Measurements from ENCODE around the gene PAPPA2. TPM values are rescaled to one million over a fixed set of nuclear protein-coding genes. Genes with fewer than 3 reads are reported as not detected.

PAPPA2 gene
- total RNA-seq, 3 donors from 2014 or later (not counting 1 experiment from before 2014, with no cell fraction given): 0.48 TPM; not detected in 2

- 80% methylated on average over 1 of the region's 1 CpG for whole genome bisulfite sequencing (ENCODE audit: insufficient coverage)
- Histone ChIP-seq H3K4me1 (ENCODE audit: control insufficient read depth, insufficient read depth, low read length) (no peaks in the 10 kb centered on the region), H3K36me3 (ENCODE audit: control insufficient read depth, insufficient read depth, low read length) (no peaks in the 10 kb centered on the region), H3K27me3 (ENCODE audit: control insufficient read depth, insufficient read depth, low read length) (no peaks in the 10 kb centered on the region), H3K27ac (ENCODE audit: low read length) (no peak overlapping the region), H3K9me3 (ENCODE audit: control insufficient read depth, insufficient read depth, low read length) (no peaks in the 10 kb centered on the region), H3K4me3 (ENCODE audit: low read length) (no peak overlapping the region)
- no peaks in the 10 kb centered on the region for H3K27me3 Mint-ChIP-seq (ENCODE audit: low read depth in 2 of 2)
- H3K4me3 Mint-ChIP-seq: no peak overlapping the region
- ATAC-seq (no peak), DNase-seq (no peak)
- TF ChIP-seq CTCF (IDR thresholded peaks at IDR 0.05): no peak
- no peaks in the 10 kb centered on the region for H3K36me3 Mint-ChIP-seq
- H3K27ac Mint-ChIP-seq: no peak overlapping the region
- peaks cover 7 to 10% of the 10 kb centered on the region in 2 donors for H3K9me3 Mint-ChIP-seq
- intact Hi-C loops (cut with micrococcal nuclease): no loop called here
- H3K4me1 Mint-ChIP-seq: no peaks in the 10 kb centered on the region
Observed at GRCh38 chr1:176533020-176533419, 70.0 kb downstream of the PAPPA2 start.

- Histone ChIP-seq H3K27me3 (ENCODE audit: control insufficient read depth, insufficient read depth, low read length) (no peaks in the 10 kb centered on the region), H3K36me3 (ENCODE audit: control insufficient read depth, insufficient read depth, low read length) (no peaks in the 10 kb centered on the region), H3K9me3 (ENCODE audit: control insufficient read depth, insufficient read depth, low read length) (no peaks in the 10 kb centered on the region), H3K27ac (ENCODE audit: low read length) (no peak overlapping the region), H3K4me1 (ENCODE audit: control insufficient read depth, insufficient read depth, low read length) (no peaks in the 10 kb centered on the region), H3K4me3 (ENCODE audit: low read length) (no peak overlapping the region)
- ATAC-seq (no peak), DNase-seq (no peak)
- Mint-ChIP-seq H3K27ac (no peak overlapping the region), H3K4me3 (no peak overlapping the region), H3K4me1 (no peaks in the 10 kb centered on the region), H3K27me3 (ENCODE audit: low read depth in 2 of 2) (peaks cover 0 to 2% of the 10 kb centered on the region in 2 donors), H3K9me3 (peaks cover 3 to 13% of the 10 kb centered on the region in 2 donors), H3K36me3 (no peaks in the 10 kb centered on the region)
- intact Hi-C loops (cut with micrococcal nuclease): no loop called here
- TF ChIP-seq CTCF (IDR thresholded peaks at IDR 0.05): no peak
- WGBS (ENCODE audit: insufficient coverage): 88% methylated on average over 2 of the region's 2 CpGs
Observed at GRCh38 chr1:176536588-176536987, 73.6 kb downstream of the PAPPA2 start.

GRCh38 chr1:176539018-176539417 is 76.0 kb downstream of the PAPPA2 start:
- H3K27ac Mint-ChIP-seq: no peak overlapping the region
- H3K27me3 ChIP-seq (ENCODE audit: control insufficient read depth, insufficient read depth, low read length): no peaks in the 10 kb centered on the region
- no peak overlapping the region for H3K27ac ChIP-seq (ENCODE audit: low read length)
- no peaks in the 10 kb centered on the region for H3K36me3 ChIP-seq (ENCODE audit: control insufficient read depth, insufficient read depth, low read length)
- H3K9me3 ChIP-seq (ENCODE audit: control insufficient read depth, insufficient read depth, low read length): no peaks in the 10 kb centered on the region
- H3K27me3 Mint-ChIP-seq (ENCODE audit: low read depth in 2 of 2): peaks cover 0 to 2% of the 10 kb centered on the region in 2 donors
- intact Hi-C loops (cut with micrococcal nuclease): no loop called here
- H3K4me3 ChIP-seq (ENCODE audit: low read length): no peak overlapping the region
- H3K4me3 Mint-ChIP-seq: no peak overlapping the region
- no peaks in the 10 kb centered on the region for H3K36me3 Mint-ChIP-seq
- peaks cover 3 to 13% of the 10 kb centered on the region in 2 donors for H3K9me3 Mint-ChIP-seq
- DNase-seq (no peak), ATAC-seq (no peak)
- H3K4me1 ChIP-seq (ENCODE audit: control insufficient read depth, insufficient read depth, low read length): no peaks in the 10 kb centered on the region
- H3K4me1 Mint-ChIP-seq: no peaks in the 10 kb centered on the region
- TF ChIP-seq CTCF (IDR thresholded peaks at IDR 0.05): no peak
- 55% methylated on average over 5 of the region's 6 CpGs for WGBS (ENCODE audit: insufficient coverage)

- H3K36me3 ChIP-seq (ENCODE audit: control insufficient read depth, insufficient read depth, low read length): no peaks in the 10 kb centered on the region
- H3K4me1 ChIP-seq (ENCODE audit: control insufficient read depth, insufficient read depth, low read length): no peaks in the 10 kb centered on the region
- H3K4me3 ChIP-seq (ENCODE audit: low read length): no peak overlapping the region
- Mint-ChIP-seq H3K27ac (no peak overlapping the region), H3K9me3 (peaks cover 3 to 9% of the 10 kb centered on the region in 2 donors), H3K4me3 (no peak overlapping the region), H3K36me3 (no peaks in the 10 kb centered on the region), H3K27me3 (ENCODE audit: low read depth in 2 of 2) (peaks cover 0 to 2% of the 10 kb centered on the region in 2 donors), H3K4me1 (no peaks in the 10 kb centered on the region)
- no peak for ATAC-seq
- no peaks in the 10 kb centered on the region for H3K9me3 ChIP-seq (ENCODE audit: control insufficient read depth, insufficient read depth, low read length)
- no peak for TF ChIP-seq CTCF (IDR thresholded peaks at IDR 0.05)
- intact Hi-C loops (cut with micrococcal nuclease): no loop called here
- no peak overlapping the region for H3K27ac ChIP-seq (ENCODE audit: low read length)
- no peak for DNase-seq
- no peaks in the 10 kb centered on the region for H3K27me3 ChIP-seq (ENCODE audit: control insufficient read depth, insufficient read depth, low read length)
- WGBS (ENCODE audit: insufficient coverage): 83% methylated on average over 1 of the region's 1 CpG
Observed at GRCh38 chr1:176540428-176540827, 77.5 kb downstream of the PAPPA2 start.

Data from natural killer cell (primary cell).